ENCODE measurements around the gene OPN1MW3. TPM values are rescaled to one million over a fixed set of nuclear protein-coding genes. Genes with fewer than 3 reads are reported as not detected.
"Not testable (repeated sequence)": the region's sequence is repeated elsewhere in the genome, so short reads cannot be mapped to it uniquely, and the experiment has no call there.

Gene OPN1MW3
- total RNA-seq, 1 donor from 2014 or later: not detected

DNA sequence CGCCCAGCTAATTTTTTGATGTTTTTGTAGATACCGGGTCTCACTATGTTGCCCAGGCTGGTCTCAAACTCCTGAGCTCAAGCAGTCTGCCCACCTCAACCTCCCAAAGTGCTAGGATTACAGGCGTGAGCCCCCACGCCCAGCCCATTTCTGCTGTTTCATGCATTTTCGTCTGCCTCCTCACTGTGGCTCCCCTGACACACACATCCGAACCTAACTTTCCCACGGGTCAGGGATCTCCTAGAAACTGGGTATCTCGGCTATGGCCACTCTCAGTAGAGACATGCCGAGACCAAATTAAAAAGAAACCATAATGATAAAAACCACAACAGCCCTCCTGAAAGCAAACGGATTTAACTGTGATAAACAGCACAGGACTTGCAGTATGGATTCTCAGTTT, 9.3 kb upstream of the OPN1MW3 start:
- not testable (repeated sequence) for H3K27me3 Mint-ChIP-seq (ENCODE audit: unreplicated experiment); DNase-seq; H3K4me3 Mint-ChIP-seq (ENCODE audit: unreplicated experiment); H3K36me3 Mint-ChIP-seq (ENCODE audit: unreplicated experiment); H3K9me3 Mint-ChIP-seq (ENCODE audit: unreplicated experiment); H3K27ac Mint-ChIP-seq (ENCODE audit: unreplicated experiment); H3K4me1 Mint-ChIP-seq (ENCODE audit: low read depth, unreplicated experiment)

DNA sequence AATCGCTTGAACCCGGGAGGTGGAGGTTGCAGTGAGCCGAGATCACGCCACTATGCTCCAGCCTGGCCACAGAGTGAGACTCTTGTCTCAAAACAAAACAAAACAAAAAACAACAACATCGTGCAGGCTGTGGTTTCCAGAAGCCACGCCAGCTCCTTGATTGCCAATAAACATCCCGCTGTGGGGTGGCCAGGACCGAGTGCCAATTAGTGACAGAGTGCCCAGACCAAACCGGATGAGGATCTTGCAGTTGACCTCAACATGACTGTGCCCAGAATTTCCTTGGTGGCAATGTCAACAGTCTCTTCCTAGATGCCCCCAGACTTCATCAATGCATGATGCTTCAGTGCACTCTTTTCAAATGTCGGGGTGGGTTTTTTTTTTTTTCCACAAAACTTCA, 1.3 kb downstream of the OPN1MW3 start:
- not testable (repeated sequence) for H3K4me1 Mint-ChIP-seq (ENCODE audit: low read depth, unreplicated experiment); H3K36me3 Mint-ChIP-seq (ENCODE audit: unreplicated experiment); H3K27ac Mint-ChIP-seq (ENCODE audit: unreplicated experiment); H3K4me3 Mint-ChIP-seq (ENCODE audit: unreplicated experiment); H3K27me3 Mint-ChIP-seq (ENCODE audit: unreplicated experiment); DNase-seq; H3K9me3 Mint-ChIP-seq (ENCODE audit: unreplicated experiment)

DNA sequence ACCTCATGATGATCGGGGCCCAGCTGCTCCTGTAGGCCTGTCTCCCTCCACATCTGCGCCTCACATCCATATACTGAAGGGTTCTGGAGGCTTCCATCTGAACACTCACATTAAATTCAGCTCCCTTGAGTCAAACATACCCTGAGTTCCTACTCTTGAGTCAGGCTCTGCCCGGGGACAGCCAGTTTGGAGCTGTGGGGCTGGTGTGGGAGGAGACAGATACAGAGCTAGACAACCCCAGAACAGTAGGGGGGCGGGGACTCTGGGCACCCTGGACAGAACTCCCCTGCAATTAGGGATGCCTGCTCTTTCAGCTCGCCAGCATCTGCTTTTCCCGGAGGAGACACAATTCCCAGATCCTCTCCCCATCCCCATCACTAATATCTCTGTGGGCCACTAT, 5.7 kb downstream of the OPN1MW3 start:
- not testable (repeated sequence) for H3K27me3 Mint-ChIP-seq (ENCODE audit: unreplicated experiment); H3K27ac Mint-ChIP-seq (ENCODE audit: unreplicated experiment); H3K36me3 Mint-ChIP-seq (ENCODE audit: unreplicated experiment); H3K4me3 Mint-ChIP-seq (ENCODE audit: unreplicated experiment); DNase-seq; H3K9me3 Mint-ChIP-seq (ENCODE audit: unreplicated experiment); H3K4me1 Mint-ChIP-seq (ENCODE audit: low read depth, unreplicated experiment)

DNA sequence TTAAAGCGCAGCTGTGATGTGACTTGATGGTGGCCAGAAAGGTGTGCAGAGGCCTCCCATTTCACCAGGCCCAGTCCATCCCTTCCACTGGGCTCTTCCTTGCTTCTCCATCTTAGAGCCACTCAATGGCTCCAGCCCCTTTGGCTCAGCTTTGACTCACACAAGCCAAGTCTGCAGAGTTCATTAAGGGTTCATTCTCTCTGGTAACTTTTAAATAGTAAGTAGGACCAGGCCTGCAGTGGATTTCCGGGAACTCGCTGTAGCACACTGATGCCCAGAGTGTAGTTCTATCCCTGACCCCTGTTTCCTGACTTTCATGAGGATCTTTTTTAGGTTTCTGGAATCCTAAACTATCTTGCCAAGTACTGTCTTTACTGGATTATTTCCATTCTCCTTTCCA, 11.9 kb downstream of the OPN1MW3 start:
- H3K36me3 Mint-ChIP-seq (ENCODE audit: unreplicated experiment); H3K9me3 Mint-ChIP-seq (ENCODE audit: unreplicated experiment); DNase-seq; H3K27me3 Mint-ChIP-seq (ENCODE audit: unreplicated experiment); H3K4me1 Mint-ChIP-seq (ENCODE audit: low read depth, unreplicated experiment); H3K27ac Mint-ChIP-seq (ENCODE audit: unreplicated experiment); H3K4me3 Mint-ChIP-seq (ENCODE audit: unreplicated experiment): not testable (repeated sequence)

DNA sequence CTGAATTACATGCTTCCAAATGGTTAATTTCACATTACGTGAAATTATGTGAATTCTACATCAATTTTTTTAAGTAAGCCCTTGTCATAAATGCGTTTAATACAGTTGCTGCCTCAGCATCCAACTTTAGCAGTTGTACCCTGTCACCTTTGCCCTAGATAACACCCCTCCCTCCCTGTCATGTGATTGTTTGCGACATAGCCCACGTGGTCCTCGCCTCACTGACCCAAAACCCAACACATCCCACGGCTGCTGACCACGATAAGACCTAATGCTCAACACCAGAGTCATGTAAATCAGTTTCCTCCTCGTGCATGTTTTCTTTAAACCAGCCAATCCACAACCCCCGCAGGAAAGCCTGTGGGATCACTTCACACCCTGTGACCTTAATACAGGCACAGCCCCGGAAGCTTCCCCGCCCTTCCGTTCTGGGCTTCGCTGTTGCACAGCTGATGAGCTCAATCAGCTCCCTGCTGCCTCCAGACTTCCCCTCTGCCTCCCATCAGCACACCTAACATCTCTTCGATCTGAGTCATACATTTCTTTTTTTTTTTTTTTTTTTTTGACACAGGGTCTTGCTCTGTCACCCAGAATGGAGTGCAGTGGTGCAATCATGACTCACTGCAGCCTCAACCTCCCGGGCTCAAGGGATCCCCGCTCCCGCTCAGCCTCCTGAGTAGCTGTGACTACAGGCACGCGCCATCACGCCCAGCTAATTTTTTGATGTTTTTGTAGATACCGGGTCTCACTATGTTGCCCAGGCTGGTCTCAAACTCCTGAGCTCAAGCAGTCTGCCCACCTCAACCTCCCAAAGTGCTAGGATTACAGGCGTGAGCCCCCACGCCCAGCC, 27.3 kb downstream of the OPN1MW3 start:
- H3K4me3 Mint-ChIP-seq (ENCODE audit: unreplicated experiment); H3K9me3 Mint-ChIP-seq (ENCODE audit: unreplicated experiment); DNase-seq; H3K27ac Mint-ChIP-seq (ENCODE audit: unreplicated experiment); H3K4me1 Mint-ChIP-seq (ENCODE audit: low read depth, unreplicated experiment); H3K36me3 Mint-ChIP-seq (ENCODE audit: unreplicated experiment); H3K27me3 Mint-ChIP-seq (ENCODE audit: unreplicated experiment): not testable (repeated sequence)

GRCh38 chrX:154286406-154286805, 29.0 kb downstream of the OPN1MW3 start:
- H3K4me1 Mint-ChIP-seq (ENCODE audit: low read depth, unreplicated experiment); H3K9me3 Mint-ChIP-seq (ENCODE audit: unreplicated experiment); H3K27ac Mint-ChIP-seq (ENCODE audit: unreplicated experiment); DNase-seq; H3K4me3 Mint-ChIP-seq (ENCODE audit: unreplicated experiment); H3K27me3 Mint-ChIP-seq (ENCODE audit: unreplicated experiment); H3K36me3 Mint-ChIP-seq (ENCODE audit: unreplicated experiment): not testable (repeated sequence)

- Mint-ChIP-seq H3K9me3 (ENCODE audit: unreplicated experiment) (no peaks in the 10 kb centered on the region), H3K27ac (ENCODE audit: unreplicated experiment) (no peak within 1 kb of the TSS), H3K36me3 (ENCODE audit: unreplicated experiment) (no peaks in the 10 kb centered on the region), H3K27me3 (ENCODE audit: unreplicated experiment) (no peaks in the 10 kb centered on the region), H3K4me3 (ENCODE audit: unreplicated experiment) (no peak within 1 kb of the TSS), H3K4me1 (ENCODE audit: low read depth, unreplicated experiment) (no peaks in the 10 kb centered on the region)
- DNase-seq: no peak
- no peak for TF ChIP-seq CTCF (IDR thresholded peaks at IDR 0.05; ENCODE audit: partially characterized antibody, unreplicated experiment)
These were observed 37.6 kb downstream of the OPN1MW3 start, which contains the start of gene TEX28 for GRCh38 chrX:154294791-154295574. Gene TEX28, minus strand, starts transcription at chrX:154295124. Its CDS starts 3,007 bp downstream, at chrX:154292117.

Data from glutamatergic neuron (in vitro differentiated cells).